HG02759 (cell line): ENCODE data around the gene OR10S1.
"Not testable (repeated sequence)": the region's sequence is repeated elsewhere in the genome, so short reads cannot be mapped to it uniquely, and the experiment has no call there.

Source experiments
- ATAC-seq: cut with Tn5 transposase; IDR thresholded peaks from one replicate; pipeline ENCODE4 v1.9.1; 2021; ENCODE audit warnings: mild to moderate bottlenecking, moderate library complexity; ENCODE audit not compliant: unreplicated experiment

OR10S1 gene, protein sequence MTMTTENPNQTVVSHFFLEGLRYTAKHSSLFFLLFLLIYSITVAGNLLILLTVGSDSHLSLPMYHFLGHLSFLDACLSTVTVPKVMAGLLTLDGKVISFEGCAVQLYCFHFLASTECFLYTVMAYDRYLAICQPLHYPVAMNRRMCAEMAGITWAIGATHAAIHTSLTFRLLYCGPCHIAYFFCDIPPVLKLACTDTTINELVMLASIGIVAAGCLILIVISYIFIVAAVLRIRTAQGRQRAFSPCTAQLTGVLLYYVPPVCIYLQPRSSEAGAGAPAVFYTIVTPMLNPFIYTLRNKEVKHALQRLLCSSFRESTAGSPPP

DNA sequence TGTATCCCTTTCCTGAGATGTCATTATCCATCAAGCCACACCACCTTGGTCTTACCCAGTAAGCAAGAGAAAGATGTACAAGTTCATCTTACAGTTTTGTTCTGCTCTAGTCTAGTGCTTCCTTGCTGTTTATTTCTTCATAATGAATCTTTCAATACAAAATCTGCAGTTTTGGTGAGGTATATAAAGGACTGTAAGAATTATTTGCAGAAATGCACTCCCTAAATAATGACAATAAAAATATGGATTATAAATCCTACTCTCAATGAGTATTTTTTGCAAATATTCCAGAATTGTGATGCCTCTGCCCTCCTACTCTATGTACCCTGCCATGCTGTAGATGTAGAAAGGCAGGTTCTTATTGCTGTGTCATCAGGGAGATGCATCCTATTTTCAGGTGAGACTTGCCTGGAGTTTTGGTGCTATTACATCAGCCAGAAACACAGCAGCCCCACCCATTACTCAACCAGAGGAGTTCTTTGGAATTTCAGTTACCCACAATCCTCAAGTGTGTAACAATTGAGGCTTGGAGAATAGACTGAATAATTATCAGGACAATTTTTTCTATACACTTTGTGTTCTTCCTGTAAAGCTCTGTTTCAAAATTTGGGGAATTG is at the start of gene OR10S1:
Gene OR10S1 (minus strand): TSS at position 51 of the 617 bp plus-strand sequence. CDS start 117 bp downstream, outside the sequence.
- ATAC-seq: no peak

DNA sequence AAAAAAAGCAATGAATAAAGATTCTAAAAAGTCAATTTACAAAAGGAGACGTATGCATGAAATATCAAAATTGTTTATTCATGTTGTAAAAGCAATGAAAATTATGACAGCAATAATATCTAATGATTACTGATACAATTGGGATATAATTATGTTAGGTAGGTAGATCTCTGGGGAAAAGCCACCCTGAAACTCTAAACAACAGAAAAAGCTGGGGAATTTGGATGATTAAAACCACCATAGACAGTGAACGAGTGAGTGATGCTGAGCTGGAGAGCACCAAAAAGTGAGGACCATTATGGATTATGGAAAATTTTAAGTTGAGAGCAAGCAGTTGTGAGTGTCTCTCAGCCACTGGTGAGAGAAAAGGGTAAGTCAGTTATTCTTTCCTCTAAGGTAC is 48.9 kb upstream of the OR10S1 start, which contains the start of gene OR10G8:
Gene OR10G8 (plus strand): TSS at position 301 of the 400 bp plus-strand sequence. CDS start 2,825 bp downstream, outside the sequence.
- no peak for ATAC-seq

GRCh38 chr11:124015837-124016236 is 38.3 kb upstream of the OR10S1 start:
- not testable (repeated sequence) for ATAC-seq

- no peak for ATAC-seq
Measured at GRCh38 chr11:124012697-124013096, 35.1 kb upstream of the OR10S1 start, which contains the start of gene OR10G4. Gene OR10G4, plus strand, starts transcription at chr11:124012997. Its CDS starts 2,578 bp downstream, at chr11:124015575.

DNA sequence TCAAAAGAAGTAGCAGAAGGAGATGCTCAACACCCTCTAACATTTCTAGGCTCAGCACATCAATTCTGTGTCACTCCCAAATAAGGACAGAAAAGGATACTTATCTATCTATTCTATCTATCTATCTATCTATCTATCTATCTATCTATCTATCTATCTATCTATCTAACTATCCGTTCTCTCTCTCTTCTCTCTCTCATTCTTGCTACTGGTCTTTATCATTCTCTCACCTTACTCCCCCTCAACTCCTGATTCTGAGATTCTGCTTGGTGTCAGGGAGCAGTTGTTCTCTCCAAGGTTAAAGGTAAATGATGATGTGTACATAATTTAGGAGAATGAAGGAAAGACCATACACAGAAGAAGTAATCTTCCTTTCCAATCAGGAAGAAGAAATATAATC is 17.5 kb upstream of the OR10S1 start, which contains the start of gene OR10G6:
Gene OR10G6 (minus strand): TSS at position 43 of the 400 bp plus-strand sequence. CDS start 0 bp downstream, at position 43.
- no peak for ATAC-seq

DNA sequence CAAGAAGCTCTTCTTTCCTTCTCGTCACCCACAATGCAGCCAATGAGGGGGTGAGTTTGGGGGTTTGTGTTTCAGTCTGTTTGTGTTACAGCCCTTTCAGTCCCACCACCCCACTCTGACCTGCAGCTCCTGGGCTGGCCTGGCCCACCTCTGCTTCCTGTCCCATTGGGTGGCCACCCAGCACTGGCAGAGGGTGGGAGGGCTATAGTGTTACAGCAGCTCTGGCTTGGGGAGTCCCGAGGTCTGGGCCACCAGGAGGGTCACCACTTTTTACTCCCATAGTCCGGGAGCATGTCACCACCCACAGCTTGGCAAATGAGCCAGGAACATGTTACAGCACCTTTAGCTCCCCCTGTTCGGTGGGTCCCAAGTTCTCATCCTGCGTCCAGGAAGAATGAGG is 1.7 kb upstream of the OR10S1 start:
- ATAC-seq: no peak

GRCh38 chr11:123976770-123977560 is 616 bp downstream of the OR10S1 start:
- ATAC-seq: no peak

- no peak for ATAC-seq
Measured at GRCh38 chr11:123973816-123974215, 3.8 kb downstream of the OR10S1 start.

- no peak for ATAC-seq
Measured at GRCh38 chr11:123956752-123957151, 20.8 kb downstream of the OR10S1 start.

GRCh38 chr11:123945132-123945531 is 32.4 kb downstream of the OR10S1 start:
- no peak for ATAC-seq

DNA sequence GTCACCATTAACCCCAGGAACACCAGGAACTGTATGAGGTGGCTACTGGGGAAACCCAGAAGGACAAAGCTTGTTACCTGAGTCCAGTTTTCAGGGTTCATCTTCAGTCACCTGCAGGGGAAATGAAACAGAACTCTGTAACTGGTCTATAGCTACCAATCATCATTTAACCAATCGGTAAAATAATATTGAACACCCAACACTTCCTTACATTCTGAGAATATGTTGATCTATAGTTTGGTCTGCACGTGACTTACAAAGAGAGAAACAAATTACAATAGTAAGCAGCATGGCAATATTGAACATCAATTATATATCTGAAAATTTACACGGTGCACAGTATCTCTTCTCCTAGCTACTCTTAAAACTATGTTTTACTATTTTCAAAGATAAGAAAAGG is 33.8 kb downstream of the OR10S1 start, which contains the start of gene OR6T1:
Gene OR6T1 (minus strand): TSS at position 101 of the 400 bp plus-strand sequence. CDS start 0 bp downstream, at position 101.
- no peak for ATAC-seq

DNA sequence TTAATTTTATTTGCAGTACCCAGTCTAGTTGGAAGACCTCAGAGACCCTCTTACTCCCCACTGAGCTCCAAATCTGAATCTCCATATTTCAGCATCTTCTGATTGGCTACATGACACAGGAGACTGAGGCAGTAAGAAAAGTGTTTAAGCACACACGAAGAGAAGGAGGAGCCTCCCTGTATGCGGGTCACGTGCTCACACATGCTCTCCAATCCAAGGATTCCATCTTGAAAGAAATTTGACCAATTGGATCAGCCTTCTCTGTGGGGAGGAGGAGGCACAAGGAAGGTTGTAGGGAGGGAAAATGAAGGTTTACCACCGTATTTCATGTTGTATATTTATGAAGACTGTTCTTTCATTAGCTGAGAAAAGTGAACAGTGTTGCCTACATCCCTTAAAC is 35.2 kb downstream of the OR10S1 start:
- no peak for ATAC-seq

GRCh38 chr11:123939317-123939716 is 38.3 kb downstream of the OR10S1 start, which contains the start of gene OR4D5:
Gene OR4D5, plus strand, starts transcription at chr11:123939617. Its CDS starts 0 bp downstream, at chr11:123939617.
- no peak for ATAC-seq
